ENCODE results near the gene PUM2. TPM values are rescaled to one million over a fixed set of nuclear protein-coding genes. Genes with fewer than 3 reads are reported as not detected.
A peak's percentile ranks its signal among the peaks of the same experiment; 100 is the strongest.

PUM2 gene
- total and polyA plus RNA-seq, 7 donors: 13.0 to 61.7 (median 43.9) TPM

- Histone ChIP-seq H3K27me3 (ENCODE audit: insufficient read depth in 3 of 3, low read length in 2 of 3) (peaks cover 0 to 4% (median 0%) of the 10 kb centered on the region in 3 donors), H3K4me1 (no peaks in the 10 kb centered on the region), H3K27ac (no peak overlapping the region), H3K4me3 (no peak overlapping the region), H3K36me3 (ENCODE audit: insufficient read depth in 1 of 2, low read depth in 1 of 2) (no peaks in the 10 kb centered on the region), H3K9me3 (no peaks in the 10 kb centered on the region)
- ATAC-seq: no peak
- no peak for TF ChIP-seq CTCF (IDR thresholded peaks at IDR 0.05)
- intact Hi-C loops (cut with DNase I): no loop called here
- WGBS, 3 donors: 83 to 84% (median 84%) methylated on average over 4 of the region's 4 CpGs
- no peak for DNase-seq
Measured at GRCh38 chr2:20361893-20362292, 11.2 kb upstream of the PUM2 start.

- H3K9me3 ChIP-seq: no peaks in the 10 kb centered on the region
- intact Hi-C loops (cut with DNase I): no loop called here
Measured at GRCh38 chr2:20359096-20359495, 8.5 kb upstream of the PUM2 start.

GRCh38 chr2:20357638-20358389, 7.2 kb upstream of the PUM2 start:
- peaks cover 9% of the 10 kb centered on the region for H3K4me1 ChIP-seq
- ATAC-seq: no peak
- no peaks in the 10 kb centered on the region for H3K9me3 ChIP-seq
- TF ChIP-seq CTCF (IDR thresholded peaks at IDR 0.05): no peak
- intact Hi-C loops (cut with DNase I): no loop called here
- no peak for DNase-seq
- 73 to 78% (median 78%) methylated on average over 13 of the region's 13 CpGs for WGBS, 3 donors
- H3K27me3 ChIP-seq (ENCODE audit: insufficient read depth in 3 of 3, low read length in 2 of 3): no peaks in the 10 kb centered on the region
- H3K27ac ChIP-seq: no peak overlapping the region
- H3K4me3 ChIP-seq: no peak overlapping the region
- H3K36me3 ChIP-seq (ENCODE audit: insufficient read depth in 1 of 2, low read depth in 1 of 2): no peaks in the 10 kb centered on the region

More at GRCh38 chr2:20359096-20359495, 8.5 kb upstream of the PUM2 start:
- Histone ChIP-seq H3K4me3 (no peak overlapping the region), H3K27ac (no peak overlapping the region), H3K4me1 (peaks cover 7% of the 10 kb centered on the region), H3K36me3 (ENCODE audit: insufficient read depth in 1 of 2, low read depth in 1 of 2) (no peaks in the 10 kb centered on the region), H3K27me3 (ENCODE audit: insufficient read depth in 3 of 3, low read length in 2 of 3) (no peaks in the 10 kb centered on the region)
- ATAC-seq (no peak), DNase-seq (no peak)
- TF ChIP-seq CTCF (IDR thresholded peaks at IDR 0.05): no peak
- WGBS, 3 donors: 96 to 99% (median 97%) methylated on average over 6 of the region's 6 CpGs

- H3K27ac ChIP-seq: peak overlapping the region; percentile 39
- no peak for DNase-seq
Measured at GRCh38 chr2:20356042-20356441, 5.4 kb upstream of the PUM2 start.

More at GRCh38 chr2:20356042-20356441, 5.4 kb upstream of the PUM2 start:
- H3K9me3 ChIP-seq: no peaks in the 10 kb centered on the region
- intact Hi-C loops (cut with DNase I): no loop called here
- no peaks in the 10 kb centered on the region for H3K36me3 ChIP-seq (ENCODE audit: insufficient read depth in 1 of 2, low read depth in 1 of 2)
- no peaks in the 10 kb centered on the region for H3K27me3 ChIP-seq (ENCODE audit: insufficient read depth in 3 of 3, low read length in 2 of 3)
- WGBS, 3 donors: 39 to 67% (median 63%) methylated on average over 3 of the region's 3 CpGs
- no peak for TF ChIP-seq CTCF (IDR thresholded peaks at IDR 0.05)
- no peak overlapping the region for H3K4me3 ChIP-seq
- peaks cover 22% of the 10 kb centered on the region for H3K4me1 ChIP-seq
- peak in 2 of 4 donors; percentile 60 to 73 for ATAC-seq

Data from psoas muscle (tissue), 8 donors.